Stimulated activated naive CD4-positive, alpha-beta T cell treated with Interleukin-2 at 50 U/mL for 16 hours (primary cell): Measurements from ENCODE around the gene WSB2.
"Not testable (repeated sequence)": the region's sequence is repeated elsewhere in the genome, so short reads cannot be mapped to it uniquely, and the experiment has no call there.

Experiments used
- DNase-seq: peaks from one replicate; lab custom pipeline; 2025; lab: John Stamatoyannopoulos, UW

WSB2 gene

GRCh38 chr12:118061011-118061872 is at the start of gene WSB2:
Gene WSB2, minus strand, starts transcription at chr12:118061179. Its CDS starts 131 bp downstream, at chr12:118061048.
- DNase-seq: peak; percentile 55

DNA sequence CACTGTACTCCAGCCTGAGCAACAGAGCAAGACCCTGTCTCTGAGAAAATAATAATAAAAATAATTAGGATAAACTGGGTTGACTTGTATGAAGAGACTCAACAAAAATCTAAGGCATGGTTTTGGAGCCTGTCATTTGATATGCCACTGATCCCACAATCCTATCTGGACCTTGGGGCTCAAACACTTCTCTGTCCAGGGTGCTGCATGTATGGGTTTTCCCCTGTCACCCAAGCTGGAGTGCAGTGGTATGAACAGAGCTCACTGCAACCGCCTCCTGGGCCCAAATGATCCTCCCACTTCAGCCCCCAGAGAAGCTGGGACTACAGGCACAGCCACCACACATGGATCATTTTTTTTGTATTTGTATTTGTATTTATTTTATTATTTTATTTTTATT is 48.1 kb upstream of the WSB2 start:
- no peak for DNase-seq

GRCh38 chr12:118107694-118108093 is 46.7 kb upstream of the WSB2 start:
- no peak for DNase-seq

DNA sequence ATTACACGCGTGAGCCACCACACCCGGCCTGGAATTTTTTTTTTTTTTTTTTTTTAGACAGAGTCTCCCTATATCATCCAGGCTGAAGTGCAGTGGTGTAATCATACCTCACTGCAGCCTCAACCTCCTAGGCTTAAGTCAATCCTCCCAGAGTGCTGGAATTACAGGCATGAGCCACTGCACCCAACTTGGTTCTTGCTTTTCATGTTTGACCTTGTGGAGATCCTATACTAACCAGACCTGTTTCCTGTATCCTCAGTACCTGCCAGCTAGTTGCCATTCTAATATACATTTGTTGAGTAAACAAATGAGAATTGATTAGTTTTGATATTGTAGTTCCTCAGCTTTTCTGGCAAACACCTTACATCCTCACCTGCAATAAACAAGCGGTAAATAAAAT is 46.0 kb upstream of the WSB2 start:
- no peak for DNase-seq

GRCh38 chr12:118103601-118104382 is 42.8 kb upstream of the WSB2 start, which contains the start of gene VSIG10:
Gene VSIG10, minus strand, starts transcription at chr12:118104011. Its CDS starts 340 bp downstream, at chr12:118103671.
- DNase-seq: no peak

DNA sequence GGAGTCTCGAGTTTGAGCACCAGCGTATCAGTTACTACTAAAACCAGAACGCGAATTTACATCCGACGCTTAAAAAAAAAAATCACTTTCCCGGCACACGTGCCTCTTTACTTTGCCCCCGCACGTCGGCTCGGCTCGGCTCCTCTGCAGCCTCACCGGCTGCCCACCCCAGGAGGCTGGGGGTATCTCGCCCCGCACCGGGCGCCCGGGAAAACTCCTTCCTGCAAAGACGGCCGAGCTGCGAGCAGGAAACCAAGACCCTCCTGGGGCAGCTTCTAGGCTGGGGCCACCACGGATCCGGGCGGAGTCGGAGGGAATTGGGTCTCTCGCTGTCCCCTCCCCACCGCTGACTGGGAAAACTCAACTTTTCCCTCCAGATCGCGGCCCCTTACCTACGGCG is 42.2 kb upstream of the WSB2 start:
- DNase-seq: no peak

GRCh38 chr12:118102609-118103008 is 41.6 kb upstream of the WSB2 start:
- no peak for DNase-seq

GRCh38 chr12:118102070-118102469 is 41.1 kb upstream of the WSB2 start:
- no peak for DNase-seq

DNA sequence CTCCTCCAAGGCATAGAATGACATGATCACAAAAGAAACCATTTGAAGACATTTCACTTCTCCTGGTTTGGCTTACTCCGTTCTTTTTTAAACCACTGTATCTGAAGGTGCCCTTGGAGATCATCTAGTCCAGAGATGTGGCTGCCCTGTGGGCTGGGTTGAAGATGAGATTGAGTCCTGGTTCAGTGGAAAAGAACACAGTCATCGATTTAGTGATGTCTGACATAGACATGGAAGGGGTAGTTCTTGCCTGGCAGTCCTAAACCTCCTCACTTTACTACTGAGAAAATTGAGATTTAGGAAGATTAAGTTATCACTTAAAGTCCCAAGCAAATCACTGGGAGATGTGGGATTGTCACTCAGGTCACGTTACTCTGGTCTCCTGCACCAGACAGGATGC is 40.1 kb upstream of the WSB2 start:
- no peak for DNase-seq

DNA sequence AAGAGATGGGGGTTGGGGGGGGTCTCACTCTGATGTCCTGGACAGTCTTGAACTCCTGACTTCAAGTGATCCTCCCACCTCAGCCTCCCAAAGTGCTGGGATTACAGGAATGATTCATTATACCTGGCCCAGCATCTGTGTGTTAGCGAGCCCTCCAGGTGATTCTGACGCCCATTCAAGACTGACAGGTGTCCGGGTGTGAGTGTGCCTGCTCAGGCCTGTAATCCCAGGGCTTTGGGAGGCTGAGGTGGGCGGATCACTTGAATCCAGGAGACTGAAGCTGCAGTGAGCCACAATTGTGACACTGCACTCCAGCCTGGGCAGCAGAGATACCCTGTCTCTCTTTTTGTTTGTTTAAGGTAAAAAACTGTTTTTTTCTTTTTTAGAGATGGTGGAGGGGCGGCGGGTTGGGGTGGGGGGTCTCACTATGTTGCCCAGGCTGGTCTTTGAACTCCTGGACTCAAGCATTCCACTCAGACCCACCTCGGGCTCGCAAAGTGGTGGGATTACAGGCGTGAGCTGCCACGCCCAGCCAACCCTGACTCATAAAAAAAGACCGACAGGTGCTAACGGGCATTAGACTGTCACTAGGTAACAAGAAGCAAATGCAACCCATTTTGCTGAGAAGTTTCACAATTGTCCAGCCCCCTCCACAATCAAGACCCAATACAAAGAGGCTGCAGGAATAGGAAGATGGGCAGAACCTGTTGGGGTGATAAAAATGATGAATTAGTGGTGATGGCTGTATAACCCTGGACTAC is 38.1 kb upstream of the WSB2 start:
- DNase-seq: no peak

GRCh38 chr12:118098401-118098800 is 37.4 kb upstream of the WSB2 start:
- DNase-seq: no peak

- DNase-seq: no peak
Measured at GRCh38 chr12:118094039-118094438, 33.1 kb upstream of the WSB2 start.

GRCh38 chr12:118089782-118090181 is 28.8 kb upstream of the WSB2 start:
- no peak for DNase-seq

DNA sequence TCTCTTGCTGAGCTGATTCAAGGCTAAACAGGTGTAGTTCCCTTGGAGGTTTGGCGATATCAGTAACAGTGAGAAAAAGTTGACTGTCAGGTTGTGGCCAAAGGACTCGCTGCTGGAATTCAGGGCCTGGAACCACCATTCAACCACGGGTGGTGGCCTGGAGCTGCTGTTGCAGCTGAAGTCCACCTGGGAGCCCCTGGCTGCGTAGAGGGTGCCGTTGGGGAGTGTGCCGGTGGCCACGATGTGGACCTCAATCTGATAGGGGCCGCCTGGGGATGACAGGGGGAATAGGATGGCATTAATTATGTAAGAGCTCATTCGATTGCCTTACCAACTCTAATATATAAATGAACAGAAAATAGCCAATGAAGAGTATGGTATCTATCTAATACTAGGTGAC is 21.2 kb upstream of the WSB2 start:
- no peak for DNase-seq

GRCh38 chr12:118081521-118081920 is 20.5 kb upstream of the WSB2 start:
- not testable (repeated sequence) for DNase-seq

DNA sequence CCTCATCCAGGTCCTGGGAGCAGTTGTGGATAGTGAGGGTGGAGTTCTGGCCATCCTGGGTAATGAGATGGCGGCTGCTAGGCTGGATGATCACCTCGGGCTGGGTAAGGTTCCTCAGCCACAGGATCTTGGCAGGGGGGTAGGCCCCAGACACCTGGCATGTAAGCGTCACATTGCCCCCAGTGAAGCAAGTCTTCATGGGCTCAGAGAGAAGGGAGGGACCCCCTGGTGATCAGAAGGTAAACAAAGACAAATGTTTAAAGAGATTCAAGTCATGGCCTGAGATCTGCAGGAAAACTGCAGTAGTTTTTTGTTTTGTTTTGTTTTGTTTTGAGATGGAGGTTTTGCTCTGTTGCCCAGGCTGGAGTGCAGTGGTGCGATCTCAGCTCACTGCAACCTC is 12.8 kb upstream of the WSB2 start:
- DNase-seq: no peak

DNA sequence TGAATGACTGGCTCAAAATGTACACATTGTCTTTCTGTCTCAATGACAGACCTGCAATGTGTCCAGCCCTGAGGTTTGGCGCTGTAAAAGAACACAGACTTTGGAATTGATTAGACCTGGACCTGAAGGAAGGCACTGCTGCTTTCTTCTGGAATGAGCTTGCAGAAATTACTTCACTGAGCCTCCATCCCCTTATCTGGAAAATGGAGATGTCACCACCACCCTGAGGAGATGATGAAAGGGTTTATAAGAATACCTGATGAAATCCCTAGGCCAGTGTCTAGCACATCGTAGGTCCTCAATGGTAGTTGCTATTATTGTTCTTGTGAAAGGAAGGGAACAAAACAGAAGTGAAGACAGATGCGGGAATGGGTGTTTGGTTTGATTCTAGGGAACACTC is 9.7 kb upstream of the WSB2 start:
- no peak for DNase-seq

GRCh38 chr12:118068445-118068844 is 7.5 kb upstream of the WSB2 start:
- DNase-seq: no peak

- no peak for DNase-seq
Measured at GRCh38 chr12:118065380-118065779, 4.4 kb upstream of the WSB2 start.

- no peak for DNase-seq
Measured at GRCh38 chr12:118064608-118065007, 3.6 kb upstream of the WSB2 start.

- DNase-seq: no peak
Measured at GRCh38 chr12:118063576-118064391, 2.8 kb upstream of the WSB2 start.
